Loucy (cell line): ENCODE data around the gene FAM210B.
A peak's percentile ranks its signal among the peaks of the same experiment; 100 is the strongest.

ENCODE experiments used
- H2AFZ ChIP-seq: fragments of 200-600 bp; sonication (generic); 2 replicates; pipeline ENCODE4 v1.6.0; 2016; ENCODE audit warnings: antibody characterized with exemption, mild to moderate bottlenecking, low read length, moderate library complexity
- H3F3A ChIP-seq: fragments of 200-600 bp; 2 replicates; pipeline ENCODE4 v1.6.0; 2016; ENCODE audit warnings: antibody characterized with exemption, low read depth, mild to moderate bottlenecking
- H3K27me3 ChIP-seq: fragments of 200-600 bp; sonication (generic); 2 replicates; pipeline ENCODE4 v1.6.1; 2014; ENCODE audit warnings: low read length, mild to moderate bottlenecking; ENCODE audit not compliant: insufficient read depth, poor library complexity, severe bottlenecking
- H3K36me3 ChIP-seq: fragments of 200-600 bp; sonication (generic); 2 replicates; pipeline ENCODE4 v1.6.1; 2016; ENCODE audit warnings: low read length; ENCODE audit not compliant: insufficient read depth
- H3K4me1 ChIP-seq: fragments of 200-600 bp; sonication (generic); 2 replicates; pipeline ENCODE4 v1.5.1; 2014; ENCODE audit warnings: low read length, mild to moderate bottlenecking; ENCODE audit not compliant: insufficient read depth, poor library complexity, severe bottlenecking
- H3K4me2 ChIP-seq: fragments of 200-600 bp; sonication (generic); 2 replicates; pipeline ENCODE4 v1.6.0; 2014; ENCODE audit warnings: antibody characterized with exemption, low read length, low read depth, mild to moderate bottlenecking; ENCODE audit not compliant: poor library complexity, severe bottlenecking
- H3K4me3 ChIP-seq: fragments of 200-600 bp; sonication (generic); 2 replicates; pipeline ENCODE4 v1.5.1; 2014; ENCODE audit warnings: low read length, mild to moderate bottlenecking, mixed read lengths; ENCODE audit not compliant: poor library complexity, severe bottlenecking
- H3K79me2 ChIP-seq: fragments of 200-600 bp; sonication (generic); 2 replicates; pipeline ENCODE4 v1.6.1; 2014; ENCODE audit warnings: low read length; ENCODE audit not compliant: insufficient read depth
- H3K9ac ChIP-seq: fragments of 200-600 bp; sonication (generic); 2 replicates; pipeline ENCODE4 v1.6.0; 2014; ENCODE audit warnings: mild to moderate bottlenecking, low read depth, low read length, moderate library complexity; ENCODE audit not compliant: poor library complexity, severe bottlenecking
- H3K9me2 ChIP-seq: fragments of 200-600 bp; sonication (generic); replicated peaks from 2 replicates; pipeline ENCODE4 v1.6.1; 2016; ENCODE audit warnings: low read depth, low read length, mixed read lengths
- H3K9me3 ChIP-seq: fragments of 200-600 bp; sonication (generic); 2 replicates; pipeline ENCODE4 v1.6.1; 2014; ENCODE audit warnings: mild to moderate bottlenecking, antibody characterized with exemption, low read length, low read depth; ENCODE audit not compliant: insufficient read depth
- H4K20me1 ChIP-seq: fragments of 200-600 bp; sonication (generic); 2 replicates; pipeline ENCODE4 v1.6.0; 2014; ENCODE audit warnings: antibody characterized with exemption, low read length, mild to moderate bottlenecking; ENCODE audit not compliant: insufficient read depth, poor library complexity, severe bottlenecking
- CTCF ChIP-seq: fragments of 200-600 bp; sonication (generic); conservative IDR thresholded peaks from 2 replicates; pipeline ENCODE4 v1.5.1; 2014; ENCODE audit warnings: mild to moderate bottlenecking, antibody characterized with exemption, low read length
- EZH2phosphoT487 ChIP-seq: fragments of 200-600 bp; IDR thresholded peaks from 2 replicates; pipeline ENCODE4 v1.6.1; 2018; ENCODE audit warnings: antibody characterized with exemption, mild to moderate bottlenecking, moderate library complexity, borderline replicate concordance

The FAM210B gene

GRCh38 chr20:56343861-56344381, 14.9 kb upstream of the FAM210B start:
- no peak overlapping the region for H3K4me3 ChIP-seq
- H2AFZ ChIP-seq: no peak overlapping the region

GRCh38 chr20:56345911-56346310, 12.9 kb upstream of the FAM210B start:
- Histone ChIP-seq H3K4me1 (no peaks in the 10 kb centered on the region), H4K20me1 (no peaks in the 10 kb centered on the region), H3K9me3 (no peaks in the 10 kb centered on the region), H3K79me2 (no peaks in the 10 kb centered on the region), H3K27me3 (no peaks in the 10 kb centered on the region), H3K4me2 (no peak overlapping the region), H3F3A (no peaks in the 10 kb centered on the region), H3K9me2 (no peaks in the 10 kb centered on the region), H3K9ac (no peak overlapping the region), H3K4me3 (no peak overlapping the region), H2AFZ (no peak overlapping the region), H3K36me3 (no peaks in the 10 kb centered on the region)
- TF ChIP-seq EZH2phosphoT487 (no peak), CTCF (no peak)

More at GRCh38 chr20:56343861-56344381, 14.9 kb upstream of the FAM210B start:
- no peaks in the 10 kb centered on the region for H3K9me2 ChIP-seq
- no peaks in the 10 kb centered on the region for H3K9me3 ChIP-seq
- no peaks in the 10 kb centered on the region for H4K20me1 ChIP-seq
- H3K4me2 ChIP-seq: no peak overlapping the region
- TF ChIP-seq EZH2phosphoT487 (no peak), CTCF (peak; percentile 21)
- H3K27me3 ChIP-seq: no peaks in the 10 kb centered on the region
- H3K4me1 ChIP-seq: no peaks in the 10 kb centered on the region
- no peaks in the 10 kb centered on the region for H3K79me2 ChIP-seq
- no peak overlapping the region for H3K9ac ChIP-seq
- H3F3A ChIP-seq: no peaks in the 10 kb centered on the region
- H3K36me3 ChIP-seq: no peaks in the 10 kb centered on the region

GRCh38 chr20:56347628-56348304, 11.0 kb upstream of the FAM210B start:
- H3K27me3 ChIP-seq: no peaks in the 10 kb centered on the region
- H3K4me3 ChIP-seq: no peak overlapping the region
- H3K4me2 ChIP-seq: no peak overlapping the region

More at GRCh38 chr20:56347628-56348304, 11.0 kb upstream of the FAM210B start:
- Histone ChIP-seq H3K4me1 (no peaks in the 10 kb centered on the region), H3K9me2 (no peaks in the 10 kb centered on the region), H3K36me3 (no peaks in the 10 kb centered on the region), H3F3A (no peaks in the 10 kb centered on the region), H3K9me3 (no peaks in the 10 kb centered on the region), H4K20me1 (no peaks in the 10 kb centered on the region), H2AFZ (no peak overlapping the region), H3K79me2 (no peaks in the 10 kb centered on the region), H3K9ac (no peak overlapping the region)
- TF ChIP-seq EZH2phosphoT487: no peak
- no peak for TF ChIP-seq CTCF
